Urinary bladder (tissue), 4 donors: ENCODE results near the gene RNF31. TPM values are rescaled to one million over a fixed set of nuclear protein-coding genes. Genes with fewer than 3 reads are reported as not detected.

ENCODE experiments used
- DNase-seq: peaks from one replicate; pipeline ENCODE4 v3.0.0-alpha.2; 2015; ENCODE audit errors: extremely low spot score
- H3K27ac ChIP-seq: one replicate; pipeline ENCODE4 v1.5.1; 2013; ENCODE audit warnings: low read depth, mild to moderate bottlenecking, moderate library complexity
- H3K36me3 ChIP-seq: one replicate; pipeline ENCODE4 v1.6.1; 2013; ENCODE audit warnings: mild to moderate bottlenecking, moderate library complexity; ENCODE audit not compliant: insufficient read depth
- H3K4me1 ChIP-seq: one replicate; pipeline ENCODE4 v1.6.1; 2013; ENCODE audit warnings: mild to moderate bottlenecking, moderate library complexity; ENCODE audit not compliant: insufficient read depth
- H3K4me3 ChIP-seq: one replicate; pipeline ENCODE4 v1.5.1; 2013; ENCODE audit warnings: low read depth, low read length
- WGBS: extraction: QIAGEN DNeasy Blood & Tissue Kit; methylation state at CpG from one replicate; pipeline ENCODE4 v1.1.7; 2013; 5-methylcytosine and 5-hydroxymethylcytosine counted together
- polyA plus RNA-seq: library from polyadenylated mRNA; stranded (reverse); fragments of 200-250 nt; gene quantifications from one replicate; pipeline ENCODE4 v1.2.3, GENCODE V29; 2013
- total RNA-seq: library from RNA; depleted of rRNA; stranded (reverse); fragments of >200 nt; gene quantifications from one replicate; pipeline ENCODE4 v1.2.3, GENCODE V29; 2014
- donor health status: healthy with polysubstance abuse.
- donor health status: healthy.

The RNF31 gene
- total and polyA plus RNA-seq, 2 donors, result 30.8 to 45.8 TPM

DNA sequence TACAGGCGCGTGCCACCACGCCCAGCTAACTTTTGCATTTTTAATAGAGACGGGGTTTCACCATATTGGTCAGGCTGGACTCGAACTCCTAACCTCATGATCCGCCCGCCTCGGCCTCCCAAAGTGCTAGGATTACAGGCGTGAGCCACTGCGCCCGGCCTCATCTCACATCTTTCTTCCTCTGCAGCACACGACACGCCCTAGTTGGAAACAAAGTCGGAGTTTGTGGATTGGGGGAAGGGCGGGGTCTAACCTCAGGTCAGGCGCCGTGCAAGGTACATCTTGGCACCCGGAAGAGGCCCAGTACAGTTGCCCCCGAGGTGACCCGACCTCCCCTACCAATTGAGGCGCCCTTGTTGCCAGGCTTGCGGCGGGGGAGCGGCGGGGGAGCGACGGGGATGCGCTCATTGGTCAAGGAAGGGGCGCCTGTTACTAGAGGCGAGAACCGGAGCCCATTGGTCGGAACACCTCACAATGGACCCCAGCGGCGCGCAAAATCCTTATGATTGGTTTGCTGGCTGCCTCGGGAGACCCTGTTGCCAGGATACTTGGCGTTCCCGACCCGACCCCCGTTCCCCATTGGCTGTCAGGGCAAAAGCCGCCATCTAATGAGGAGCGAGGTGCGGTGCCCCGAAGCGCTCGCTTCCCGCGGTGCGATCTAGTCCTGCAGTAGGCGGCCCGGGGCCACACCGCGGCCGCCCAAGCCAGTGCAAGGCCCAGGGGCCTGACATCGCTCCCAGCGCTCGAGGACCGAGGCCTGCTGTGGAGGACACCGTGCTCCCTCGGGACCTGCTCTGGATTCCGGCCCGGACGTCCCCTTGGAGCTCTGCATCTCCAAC is 24.3 kb downstream of the RNF31 start, which contains the start of gene REC8:
Gene REC8 (plus strand): TSS at position 659 of the 839 bp plus-strand sequence. CDS start 473 bp downstream, outside the sequence.
- WGBS, result 9% methylated on average over 63 of the region's 63 CpGs
- Histone ChIP-seq H3K4me1 (no peaks in the 10 kb centered on the region), H3K4me3 (peak within 1 kb of the TSS; percentile 23), H3K27ac (no peak within 1 kb of the TSS), H3K36me3 (no peaks in the 10 kb centered on the region)
- peak; percentile 88 for DNase-seq

DNA sequence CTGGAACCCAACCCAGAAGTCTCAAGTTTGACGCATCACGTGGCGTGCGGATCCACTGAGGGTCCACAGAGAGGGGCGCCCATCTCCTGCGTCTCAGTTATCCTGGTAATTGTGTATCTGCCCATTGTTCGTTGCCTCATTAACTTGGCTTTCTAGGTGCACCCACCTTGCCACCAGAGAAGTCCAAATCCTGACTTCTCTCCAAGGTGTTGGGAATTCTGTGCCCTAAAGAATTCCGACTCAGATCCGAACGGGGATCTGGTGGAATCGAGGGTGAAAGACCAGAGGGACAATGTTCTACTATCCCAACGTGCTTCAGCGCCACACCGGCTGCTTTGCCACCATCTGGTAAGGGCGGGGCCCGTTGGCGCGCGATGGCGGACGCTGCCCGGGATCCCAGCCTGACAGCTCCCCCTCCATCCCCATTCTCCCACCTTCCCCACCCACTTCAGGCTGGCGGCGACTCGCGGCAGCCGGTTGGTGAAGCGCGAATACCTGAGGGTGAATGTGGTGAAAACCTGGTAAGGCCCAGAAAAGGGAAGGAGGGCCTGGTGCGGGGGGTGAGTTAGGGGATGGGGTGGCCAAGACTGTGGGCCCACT is 25.1 kb downstream of the RNF31 start:
- Histone ChIP-seq H3K36me3 (no peaks in the 10 kb centered on the region), H3K4me3 (peak overlapping the region; percentile 23), H3K27ac (no peak overlapping the region), H3K4me1 (no peaks in the 10 kb centered on the region)
- no peak for DNase-seq
- WGBS, result 26% methylated on average over 30 of the region's 30 CpGs

DNA sequence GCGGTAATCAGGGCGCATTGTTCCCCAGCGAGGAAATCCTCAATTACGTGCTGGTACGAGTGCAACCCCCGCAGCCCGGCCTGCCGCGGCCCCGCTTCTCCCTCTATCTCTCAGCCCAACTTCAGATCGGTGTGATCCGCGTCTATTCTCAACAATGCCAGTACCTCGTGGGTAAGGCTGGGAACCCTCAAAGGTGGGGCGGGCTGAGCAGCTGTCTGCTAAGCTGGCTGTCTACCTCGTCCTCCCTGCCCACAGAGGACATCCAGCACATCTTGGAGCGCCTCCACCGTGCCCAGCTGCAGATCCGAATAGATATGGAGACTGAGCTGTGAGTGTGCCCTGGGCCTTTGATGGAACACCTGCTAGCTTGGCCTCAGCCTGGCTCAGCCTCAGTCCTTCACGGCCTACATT is 25.6 kb downstream of the RNF31 start:
- Histone ChIP-seq H3K36me3 (no peaks in the 10 kb centered on the region), H3K27ac (no peak overlapping the region), H3K4me3 (no peak overlapping the region), H3K4me1 (no peaks in the 10 kb centered on the region)
- 67% methylated on average over 20 of the region's 20 CpGs for WGBS
- DNase-seq, result no peak

DNA sequence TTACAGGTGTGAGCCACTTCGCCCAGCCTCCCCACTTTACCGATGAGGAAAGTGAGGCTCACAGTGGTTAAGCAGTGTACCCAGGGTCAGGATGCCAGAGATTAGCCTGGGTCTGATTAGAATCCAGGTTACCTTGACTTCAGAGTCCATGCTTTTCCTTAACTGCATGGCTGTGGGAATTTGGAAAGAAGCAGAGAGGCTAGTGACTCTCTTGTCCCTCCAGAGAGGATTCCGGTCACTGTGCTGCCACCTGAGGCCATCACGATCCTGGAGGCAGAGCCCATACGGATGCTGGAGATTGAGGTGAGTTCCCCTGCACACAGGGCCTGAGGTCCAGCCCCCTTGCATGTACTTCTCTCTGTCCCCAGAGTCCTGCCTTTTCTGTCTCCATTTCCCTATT is 29.3 kb downstream of the RNF31 start:
- H3K4me1 ChIP-seq, result no peaks in the 10 kb centered on the region
- no peak for DNase-seq
- WGBS, result 96% methylated on average over 5 of the region's 5 CpGs
- H3K36me3 ChIP-seq, result peaks cover 2% of the 10 kb centered on the region
- H3K4me3 ChIP-seq, result no peak overlapping the region
- H3K27ac ChIP-seq, result no peak overlapping the region

DNA sequence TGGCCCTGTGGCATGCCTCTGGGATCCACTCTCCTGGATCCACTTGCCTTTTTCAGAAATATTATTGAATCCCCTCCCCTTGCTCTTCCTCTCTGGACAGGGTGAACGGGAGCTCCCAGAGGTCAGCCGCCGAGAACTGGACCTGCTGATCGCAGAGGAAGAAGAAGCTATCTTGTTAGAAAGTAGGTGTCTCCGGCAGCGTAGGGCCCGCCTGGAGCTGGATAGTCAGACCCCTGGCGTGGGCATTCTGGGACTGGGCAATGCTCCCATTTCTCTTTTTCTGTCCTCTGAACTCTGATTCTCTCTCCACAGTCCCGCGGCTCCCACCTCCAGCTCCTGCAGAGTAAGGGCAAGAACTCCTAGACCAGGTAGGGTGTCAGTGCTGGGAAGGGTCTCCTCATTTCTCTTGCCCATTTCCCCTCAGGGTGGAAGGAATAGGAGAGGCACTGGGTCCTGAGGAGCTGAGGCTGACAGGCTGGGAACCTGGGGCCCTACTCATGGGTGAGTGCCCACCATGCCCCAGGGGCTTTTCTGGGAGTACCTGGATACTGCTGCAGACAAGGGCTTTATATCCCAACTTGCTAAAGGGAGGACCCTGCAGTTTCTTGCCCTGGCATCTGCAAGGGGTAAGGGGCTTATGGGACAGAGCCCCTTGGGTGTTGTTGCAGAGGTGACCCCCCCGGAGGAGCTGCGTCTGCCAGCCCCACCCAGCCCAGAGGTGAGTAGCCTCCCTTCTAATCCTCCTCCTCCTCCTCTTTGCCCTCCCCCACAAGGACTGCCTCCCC is 29.9 kb downstream of the RNF31 start:
- H3K4me3 ChIP-seq, result no peak overlapping the region
- H3K36me3 ChIP-seq, result peaks cover 2% of the 10 kb centered on the region
- 88% methylated on average over 12 of the region's 12 CpGs for WGBS
- DNase-seq, result no peak
- no peak overlapping the region for H3K27ac ChIP-seq
- H3K4me1 ChIP-seq, result no peaks in the 10 kb centered on the region

DNA sequence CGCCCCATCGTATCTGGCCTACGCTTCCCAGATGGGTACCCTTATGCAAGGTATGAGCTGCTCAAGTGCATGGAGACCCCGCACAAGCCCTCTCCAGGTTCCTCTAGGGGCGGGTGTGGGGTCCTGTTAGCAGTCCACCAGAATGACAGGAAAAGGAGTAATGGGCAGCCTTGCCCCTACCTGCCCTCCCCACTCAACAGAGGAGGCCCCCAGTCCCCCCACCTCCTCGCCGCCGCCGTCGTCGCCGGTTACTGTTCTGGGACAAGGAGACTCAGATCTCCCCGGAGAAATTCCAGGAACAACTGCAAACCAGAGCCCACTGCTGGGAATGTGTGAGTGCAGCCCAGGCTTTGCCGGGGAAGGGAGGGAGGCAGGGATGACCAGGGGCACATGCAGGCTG is 30.6 kb downstream of the RNF31 start:
- DNase-seq, result no peak
- WGBS, result 90% methylated on average over 14 of the region's 14 CpGs
- H3K36me3 ChIP-seq, result peaks cover 2% of the 10 kb centered on the region
- no peaks in the 10 kb centered on the region for H3K4me1 ChIP-seq
- no peak overlapping the region for H3K27ac ChIP-seq
- no peak overlapping the region for H3K4me3 ChIP-seq

DNA sequence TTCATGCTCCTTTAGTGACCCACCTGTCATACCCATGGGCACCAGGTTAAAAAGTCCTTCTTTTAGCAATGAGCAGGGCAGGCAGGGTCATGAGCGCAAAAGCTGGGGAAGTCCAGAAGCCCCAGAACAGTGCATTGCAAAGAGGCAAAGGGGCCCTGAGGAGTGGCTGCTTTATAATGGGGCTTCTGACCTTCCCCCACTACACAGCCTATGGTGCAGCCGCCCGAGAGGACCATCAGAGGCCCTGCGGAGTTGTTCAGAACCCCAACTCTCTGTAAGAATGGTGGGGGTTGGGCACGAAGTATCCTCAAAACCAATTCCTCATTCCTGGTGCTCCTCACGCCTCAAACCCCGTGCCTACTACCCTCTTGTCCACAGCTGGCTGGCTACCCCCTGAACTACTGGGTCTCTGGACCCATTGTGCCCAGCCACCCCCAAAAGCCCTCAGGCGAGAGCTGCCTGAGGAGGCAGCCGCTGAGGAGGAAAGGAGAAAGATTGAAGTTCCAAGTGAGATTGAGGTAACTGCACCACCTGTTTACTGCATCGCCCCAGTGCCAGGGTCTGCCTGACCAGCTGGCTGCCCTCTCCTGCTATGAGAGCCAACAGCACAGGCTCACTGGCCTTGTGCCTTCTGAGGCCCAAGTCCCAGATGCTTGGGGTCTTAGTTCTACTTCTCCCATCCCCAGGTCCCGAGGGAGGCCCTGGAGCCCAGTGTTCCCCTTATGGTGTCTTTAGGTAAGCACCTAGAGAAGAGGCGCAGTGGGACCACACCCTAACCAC is 31.3 kb downstream of the RNF31 start:
- Histone ChIP-seq H3K4me1 (no peaks in the 10 kb centered on the region), H3K36me3 (peaks cover 2% of the 10 kb centered on the region), H3K4me3 (no peak overlapping the region), H3K27ac (no peak overlapping the region)
- DNase-seq, result no peak
- WGBS, result 93% methylated on average over 12 of the region's 12 CpGs

DNA sequence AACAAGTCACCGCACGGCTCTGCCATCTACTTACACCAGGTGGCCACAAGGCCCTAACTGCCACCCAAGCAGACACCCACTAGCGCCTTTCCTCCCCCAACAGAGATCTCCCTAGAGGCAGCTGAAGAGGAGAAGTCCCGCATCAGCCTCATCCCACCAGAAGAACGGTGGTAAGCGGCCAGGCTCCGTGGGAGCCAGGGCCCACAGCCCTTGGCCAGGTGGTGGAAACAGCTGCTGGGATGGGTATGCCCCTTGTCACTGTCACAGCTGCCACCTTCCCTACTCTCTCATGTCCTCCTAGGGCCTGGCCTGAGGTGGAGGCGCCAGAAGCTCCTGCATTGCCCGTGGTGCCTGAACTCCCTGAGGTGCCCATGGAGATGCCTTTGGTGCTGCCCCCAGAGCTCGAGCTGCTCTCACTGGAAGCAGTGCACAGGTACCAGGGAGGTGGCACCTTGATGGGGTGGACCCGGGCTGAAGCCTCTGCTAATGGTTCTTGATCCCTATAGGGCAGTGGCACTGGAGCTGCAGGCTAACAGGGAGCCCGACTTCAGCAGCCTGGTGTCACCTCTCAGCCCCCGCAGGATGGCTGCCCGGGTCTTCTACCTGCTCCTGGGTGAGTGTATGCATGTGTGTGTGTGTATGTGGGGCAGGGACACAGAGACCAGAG is 32.1 kb downstream of the RNF31 start:
- DNase-seq, result no peak
- Histone ChIP-seq H3K4me3 (no peak overlapping the region), H3K27ac (peak overlapping the region; percentile 41), H3K36me3 (peaks cover 2% of the 10 kb centered on the region), H3K4me1 (no peaks in the 10 kb centered on the region)
- 90% methylated on average over 14 of the region's 14 CpGs for WGBS

DNA sequence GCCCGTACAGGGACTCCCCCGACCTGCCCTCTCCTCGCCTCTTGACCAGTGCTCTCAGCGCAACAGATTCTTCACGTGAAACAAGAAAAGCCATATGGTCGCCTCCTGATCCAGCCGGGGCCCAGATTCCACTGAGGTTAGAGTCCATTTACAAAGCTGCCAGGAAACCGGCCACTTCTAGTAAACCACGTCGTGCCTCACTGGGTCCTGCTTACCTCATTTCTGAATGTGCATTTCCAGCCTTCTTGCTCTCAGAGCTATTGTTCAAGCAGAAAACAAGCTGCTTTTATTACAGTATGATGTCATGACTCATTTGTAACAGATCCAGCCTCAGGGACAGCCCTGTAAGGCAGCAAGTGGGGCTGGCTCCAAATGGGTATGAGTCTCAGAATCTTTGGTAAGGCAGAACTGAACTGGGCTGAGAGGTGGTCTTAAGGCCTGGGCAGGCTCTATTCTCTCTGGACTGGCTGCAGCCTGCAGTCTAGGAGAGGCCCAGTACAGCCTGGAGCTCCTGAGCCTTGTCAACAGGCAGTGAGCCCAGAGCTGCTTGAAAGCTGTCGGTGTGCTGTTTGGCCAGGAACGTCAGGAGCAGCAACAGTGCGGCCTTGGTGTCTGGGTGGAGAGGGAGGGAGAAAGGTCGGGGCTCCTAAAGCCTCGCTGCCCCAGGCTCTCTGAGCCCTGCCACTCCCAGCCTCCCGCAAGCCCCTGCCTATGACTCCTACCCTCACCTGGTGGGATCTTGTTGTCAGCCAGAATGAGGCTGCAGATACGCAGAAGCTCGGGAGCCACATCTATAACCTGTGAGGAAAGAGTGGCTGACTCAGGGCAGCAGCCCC is 32.9 kb downstream of the RNF31 start:
- Histone ChIP-seq H3K4me1 (no peaks in the 10 kb centered on the region), H3K27ac (peak overlapping the region; percentile 43), H3K4me3 (no peak overlapping the region), H3K36me3 (peaks cover 2% of the 10 kb centered on the region)
- 67% methylated on average over 18 of the region's 18 CpGs for WGBS
- no peak for DNase-seq

DNA sequence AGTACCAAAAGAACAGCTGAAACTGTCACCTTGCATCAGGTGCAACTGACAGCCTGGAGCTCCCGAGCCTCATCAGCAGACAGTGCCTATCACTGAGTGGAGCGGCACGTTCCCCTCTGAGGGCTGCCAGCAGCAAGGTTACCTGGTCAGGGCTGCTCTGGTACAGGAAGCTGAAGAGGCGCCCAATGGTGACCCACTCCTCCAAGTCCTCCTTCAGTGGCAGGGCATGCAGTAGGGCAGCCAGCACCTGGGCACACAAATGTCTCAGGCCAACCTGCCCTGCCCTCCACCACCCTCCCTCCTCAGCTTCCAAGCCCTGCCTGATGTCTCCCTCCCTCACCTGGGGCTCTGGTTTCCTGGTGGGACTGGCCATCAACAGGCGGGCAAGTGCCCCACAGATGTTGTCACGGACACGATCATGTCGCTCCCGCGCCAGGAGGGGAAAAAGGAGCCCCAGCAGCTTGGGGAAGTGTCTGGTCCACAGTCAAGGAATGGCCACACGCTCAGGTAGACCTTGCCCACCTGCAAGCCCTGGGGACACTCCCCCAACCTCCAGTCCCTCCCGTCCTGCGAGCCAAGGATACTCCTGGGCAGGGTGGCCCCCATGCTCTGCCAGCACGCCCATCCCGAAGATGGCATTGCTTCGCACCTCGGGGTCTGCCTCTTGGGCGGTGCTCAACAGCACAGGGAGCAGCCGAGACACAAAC is 34.2 kb downstream of the RNF31 start:
- peaks cover 2% of the 10 kb centered on the region for H3K36me3 ChIP-seq

DNA sequence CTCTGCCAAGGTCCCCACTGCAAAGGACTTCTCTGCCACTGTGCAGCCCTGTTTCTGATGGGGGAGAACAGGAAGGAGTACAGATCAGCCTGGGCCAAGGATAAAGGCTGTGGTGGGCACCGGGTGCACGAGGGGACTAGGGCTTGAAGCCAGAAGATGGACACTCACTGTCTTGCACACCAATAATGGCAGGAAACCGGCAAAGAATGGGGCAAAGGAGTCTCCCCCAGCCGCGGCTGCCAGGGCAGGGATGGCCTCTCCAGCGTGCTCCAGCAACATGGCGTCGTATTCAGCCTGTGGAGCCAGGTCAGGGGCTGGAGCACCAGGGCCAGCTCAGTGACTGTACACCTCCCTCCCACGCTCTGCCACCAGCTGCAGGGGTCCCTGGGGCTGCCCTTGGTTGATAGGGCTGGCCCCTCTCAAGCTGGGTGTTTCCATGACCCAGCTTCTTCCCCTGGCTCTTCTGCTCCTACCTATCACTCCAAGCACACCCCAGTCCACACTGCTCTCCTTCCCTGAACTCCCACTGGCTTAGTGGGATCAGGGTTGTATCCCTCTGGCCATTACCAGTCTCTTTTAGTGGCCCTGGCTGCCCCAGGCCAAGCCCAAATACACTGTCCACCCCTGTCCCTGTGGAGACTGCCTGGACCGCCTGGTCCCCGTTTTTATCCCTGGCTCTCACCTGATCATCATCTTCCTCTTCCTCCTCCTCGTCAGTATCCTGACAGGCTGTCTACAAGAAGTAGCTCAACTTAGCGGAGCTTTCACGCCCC is 35.0 kb downstream of the RNF31 start:
- WGBS, result 90% methylated on average over 14 of the region's 14 CpGs
- Histone ChIP-seq H3K36me3 (peaks cover 2% of the 10 kb centered on the region), H3K4me3 (no peak overlapping the region), H3K4me1 (no peaks in the 10 kb centered on the region), H3K27ac (no peak overlapping the region)
- no peak for DNase-seq

More for the DNA sequence above, 34.2 kb downstream of the RNF31 start:
- H3K27ac ChIP-seq, result no peak overlapping the region
- H3K4me1 ChIP-seq, result no peaks in the 10 kb centered on the region
- no peak for DNase-seq
- H3K4me3 ChIP-seq, result no peak overlapping the region
- 85% methylated on average over 19 of the region's 19 CpGs for WGBS
